PFSK-1 (cell line): Measurements from ENCODE around the gene COL9A3.

ENCODE experiments used
- POLR2AphosphoS5 ChIP-seq: IDR thresholded peaks from 2 replicates; pipeline ENCODE4 v1.6.1; 2012; ENCODE audit warnings: low read depth, mild to moderate bottlenecking, control low read depth, low read length, moderate library complexity
- TF ChIP-seq, protein P1 (sequence below), 2 experiments: IDR thresholded peaks; 2 replicates each; pipeline versions ENCODE4 v1.6.1 to v1.8.0; 2011 to 2012; ENCODE audit warnings: low read depth in 2 of 2, low read length in 2 of 2, control low read depth in 1 of 2, inconsistent platforms in 1 of 2, mild to moderate bottlenecking in 1 of 2, moderate library complexity in 1 of 2; ENCODE audit not compliant: insufficient read depth in 1 of 2

DNA sequence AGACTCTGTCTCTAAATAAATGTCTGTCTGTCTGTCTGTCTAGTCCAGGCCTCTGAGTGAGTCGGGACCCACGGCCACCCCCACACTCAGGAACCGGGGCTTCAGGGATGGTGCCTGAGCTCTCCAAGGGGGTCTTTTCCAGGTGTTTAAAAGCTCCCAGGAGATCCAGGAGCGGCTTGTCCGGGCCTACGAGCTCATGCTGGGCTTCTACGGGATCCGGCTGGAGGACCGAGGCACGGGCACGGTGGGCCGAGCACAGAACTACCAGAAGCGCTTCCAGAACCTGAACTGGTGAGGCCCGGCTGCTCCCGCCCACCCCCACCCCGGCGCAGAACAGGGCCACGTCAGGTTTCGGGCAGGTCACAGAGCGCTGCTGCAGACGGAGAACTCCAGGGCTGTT, 5.5 kb upstream of the COL9A3 start:
- TF ChIP-seq, protein P1, sequence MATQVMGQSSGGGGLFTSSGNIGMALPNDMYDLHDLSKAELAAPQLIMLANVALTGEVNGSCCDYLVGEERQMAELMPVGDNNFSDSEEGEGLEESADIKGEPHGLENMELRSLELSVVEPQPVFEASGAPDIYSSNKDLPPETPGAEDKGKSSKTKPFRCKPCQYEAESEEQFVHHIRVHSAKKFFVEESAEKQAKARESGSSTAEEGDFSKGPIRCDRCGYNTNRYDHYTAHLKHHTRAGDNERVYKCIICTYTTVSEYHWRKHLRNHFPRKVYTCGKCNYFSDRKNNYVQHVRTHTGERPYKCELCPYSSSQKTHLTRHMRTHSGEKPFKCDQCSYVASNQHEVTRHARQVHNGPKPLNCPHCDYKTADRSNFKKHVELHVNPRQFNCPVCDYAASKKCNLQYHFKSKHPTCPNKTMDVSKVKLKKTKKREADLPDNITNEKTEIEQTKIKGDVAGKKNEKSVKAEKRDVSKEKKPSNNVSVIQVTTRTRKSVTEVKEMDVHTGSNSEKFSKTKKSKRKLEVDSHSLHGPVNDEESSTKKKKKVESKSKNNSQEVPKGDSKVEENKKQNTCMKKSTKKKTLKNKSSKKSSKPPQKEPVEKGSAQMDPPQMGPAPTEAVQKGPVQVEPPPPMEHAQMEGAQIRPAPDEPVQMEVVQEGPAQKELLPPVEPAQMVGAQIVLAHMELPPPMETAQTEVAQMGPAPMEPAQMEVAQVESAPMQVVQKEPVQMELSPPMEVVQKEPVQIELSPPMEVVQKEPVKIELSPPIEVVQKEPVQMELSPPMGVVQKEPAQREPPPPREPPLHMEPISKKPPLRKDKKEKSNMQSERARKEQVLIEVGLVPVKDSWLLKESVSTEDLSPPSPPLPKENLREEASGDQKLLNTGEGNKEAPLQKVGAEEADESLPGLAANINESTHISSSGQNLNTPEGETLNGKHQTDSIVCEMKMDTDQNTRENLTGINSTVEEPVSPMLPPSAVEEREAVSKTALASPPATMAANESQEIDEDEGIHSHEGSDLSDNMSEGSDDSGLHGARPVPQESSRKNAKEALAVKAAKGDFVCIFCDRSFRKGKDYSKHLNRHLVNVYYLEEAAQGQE (IDR thresholded peaks at IDR 0.05; ENCODE audit: insufficient read depth in 1 of 2, low read depth in 2 of 2, low read length in 2 of 2), result no peak
- no peak for TF ChIP-seq POLR2AphosphoS5
